Stimulated activated CD4-positive, alpha-beta T cell treated with anti-CD3 and anti-CD28 coated beads, Interleukin-1b, Interleukin-23, amount 100 ng/mL, for 1 hour (primary cell): ENCODE results near the gene COG2.
"Not testable (repeated sequence)": the region's sequence is repeated elsewhere in the genome, so short reads cannot be mapped to it uniquely, and the experiment has no call there.

Source experiments
- DNase-seq, 2 donors: peaks; one replicate each; pipeline ENCODE4 v3.0.0-alpha.2; 2020; ENCODE audit warnings: low read depth in 2 of 2

COG2 gene

DNA sequence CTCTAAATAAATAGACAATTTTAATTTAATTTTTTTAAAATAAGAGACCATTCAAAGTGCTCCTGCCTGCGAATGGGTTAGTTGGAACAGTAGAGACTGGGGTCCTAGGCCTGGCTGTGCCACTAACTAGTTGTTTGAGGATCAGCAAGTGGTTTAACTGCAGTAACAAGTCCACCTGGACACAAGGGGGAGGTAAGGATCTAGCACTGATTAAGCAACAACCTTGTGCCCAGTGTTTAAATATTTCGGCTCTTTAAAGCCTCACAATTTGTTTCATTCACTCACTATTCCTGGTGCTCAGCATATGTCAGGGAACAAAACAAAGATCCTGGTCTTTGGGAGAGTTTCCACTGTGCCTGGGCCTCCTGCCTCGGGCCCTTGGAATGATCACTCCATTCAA is 73.2 kb downstream of the COG2 start:
- DNase-seq: no peak

GRCh38 chr1:230716453-230716852 is 74.2 kb downstream of the COG2 start:
- DNase-seq: not testable (repeated sequence)

- no peak for DNase-seq
Measured at GRCh38 chr1:230717251-230717650, 75.0 kb downstream of the COG2 start.

DNA sequence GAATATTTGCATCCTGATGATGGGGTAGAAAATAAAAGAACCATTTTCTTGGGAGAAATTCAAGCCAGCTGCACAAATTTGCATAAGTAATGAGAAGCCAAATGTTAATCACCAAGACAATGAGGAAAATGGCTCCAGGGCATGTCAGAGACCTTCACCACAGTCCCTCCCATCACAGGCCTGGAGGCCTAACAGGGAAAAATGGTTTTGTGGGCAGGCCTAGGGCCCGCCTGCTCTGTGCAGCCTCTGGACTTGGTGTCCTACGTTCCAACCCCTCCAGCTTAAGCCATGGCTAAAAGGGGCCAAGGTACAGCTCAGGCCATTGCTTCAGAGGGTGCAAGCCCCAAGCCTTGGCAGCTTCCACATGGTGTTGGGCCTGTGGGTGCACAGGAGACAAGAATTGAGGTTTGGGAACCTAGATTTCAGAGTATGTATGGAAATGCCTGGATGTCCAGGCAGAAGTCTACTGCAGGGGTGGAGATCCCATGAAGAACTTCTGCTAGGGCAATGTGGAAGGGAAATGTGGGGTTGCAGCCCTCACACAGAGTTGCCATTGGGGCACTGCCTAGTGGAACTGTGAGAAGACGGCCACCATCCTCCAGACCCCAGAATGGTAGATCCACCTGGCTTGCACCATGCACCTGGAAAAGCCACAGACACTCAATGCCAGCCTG is 79.7 kb downstream of the COG2 start:
- DNase-seq: not testable (repeated sequence)

- DNase-seq: no peak
Measured at GRCh38 chr1:230725256-230726012, 83.2 kb downstream of the COG2 start.

- no peak for DNase-seq
Measured at GRCh38 chr1:230728710-230729392, 86.6 kb downstream of the COG2 start.

DNA sequence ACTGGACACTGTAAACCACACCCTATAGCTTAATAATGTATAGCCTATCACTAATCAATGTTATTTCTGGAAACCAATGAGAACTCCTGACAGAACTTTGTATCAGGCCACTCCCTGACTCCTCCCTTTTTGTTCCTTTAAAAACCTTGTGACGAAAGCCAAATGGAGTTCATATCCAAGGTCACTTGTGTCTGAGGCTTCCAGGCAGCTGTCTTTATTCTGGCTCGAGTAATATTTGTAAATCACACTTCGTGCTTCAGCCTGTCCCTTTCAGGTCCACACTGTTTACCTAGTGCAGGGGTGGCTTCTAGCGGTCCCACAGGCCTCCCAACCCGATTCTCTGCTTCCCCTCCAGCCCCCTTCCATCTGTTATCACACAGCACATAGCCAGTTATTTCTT is 88.7 kb downstream of the COG2 start:
- DNase-seq: no peak

GRCh38 chr1:230735447-230735846 is 93.2 kb downstream of the COG2 start:
- no peak for DNase-seq

DNA sequence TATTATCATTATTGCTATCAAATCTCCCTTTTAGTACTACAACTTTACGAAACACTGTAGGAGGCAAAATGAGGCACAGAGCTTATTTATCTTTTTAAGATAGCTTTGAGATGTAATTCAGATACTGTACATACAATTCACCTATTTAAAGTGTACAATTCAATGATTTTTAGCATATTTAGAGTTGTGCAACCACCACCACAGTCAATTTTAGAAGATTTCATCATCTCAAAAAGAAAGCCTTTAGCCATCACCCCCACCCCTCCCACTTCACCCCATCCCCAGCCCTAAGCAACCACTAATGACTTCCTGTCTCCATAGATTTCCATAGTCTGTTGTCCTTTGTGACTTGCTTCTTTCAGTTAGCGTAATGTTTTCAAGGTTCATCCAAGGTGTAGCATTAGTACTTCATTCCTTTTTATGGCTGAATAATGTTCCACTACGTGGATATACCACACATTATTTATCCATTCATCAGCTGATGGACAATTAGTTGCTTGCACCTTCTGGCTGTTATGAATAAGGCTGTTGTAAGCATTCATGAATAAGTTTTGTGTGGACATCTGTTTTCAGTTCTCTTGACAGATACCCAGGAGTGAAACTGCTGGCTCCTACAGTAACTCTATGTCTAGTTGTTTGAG is 95.5 kb downstream of the COG2 start:
- DNase-seq: no peak

GRCh38 chr1:230739564-230740290 is 97.4 kb downstream of the COG2 start:
- DNase-seq: no peak
